Measurements from ENCODE around the gene PALLD.
A peak's percentile ranks its signal among the peaks of the same experiment; 100 is the strongest.

The PALLD gene

GRCh38 chr4:168836490-168836889 lies 339.6 kb downstream of the PALLD start:
- DNase-seq = no peak

- DNase-seq = no peak
These were observed 341.1 kb downstream of the PALLD start for GRCh38 chr4:168837922-168838321.

GRCh38 chr4:168839758-168840391 lies 343.0 kb downstream of the PALLD start:
- DNase-seq = no peak

- no peak for DNase-seq
These were observed 343.5 kb downstream of the PALLD start for GRCh38 chr4:168840392-168840763.

- DNase-seq = no peak
These were observed 344.3 kb downstream of the PALLD start for GRCh38 chr4:168841000-168841671.

- no peak for DNase-seq
These were observed 344.8 kb downstream of the PALLD start for GRCh38 chr4:168841672-168842019.

DNA sequence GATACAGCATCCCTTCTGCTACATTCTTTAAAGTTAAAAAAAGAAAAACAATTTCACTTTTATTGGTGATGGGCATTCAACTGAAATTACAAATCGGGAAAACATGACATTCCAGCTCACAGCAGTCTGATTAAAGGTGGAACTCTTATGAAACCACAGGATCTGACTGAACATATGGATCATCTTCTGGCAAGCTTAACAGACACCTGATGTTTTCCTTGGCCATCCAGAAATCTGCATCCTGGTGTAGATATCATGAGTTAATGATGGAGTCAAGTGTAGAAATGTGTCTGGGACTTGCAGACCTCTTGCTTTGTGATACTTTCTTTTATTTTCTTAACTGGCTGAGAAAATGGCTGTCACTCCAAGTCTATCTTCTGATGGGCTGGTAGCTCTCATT lies 345.3 kb downstream of the PALLD start:
- no peak for DNase-seq

- no peak for DNase-seq
These were observed 346.8 kb downstream of the PALLD start for GRCh38 chr4:168843635-168844034.

DNA sequence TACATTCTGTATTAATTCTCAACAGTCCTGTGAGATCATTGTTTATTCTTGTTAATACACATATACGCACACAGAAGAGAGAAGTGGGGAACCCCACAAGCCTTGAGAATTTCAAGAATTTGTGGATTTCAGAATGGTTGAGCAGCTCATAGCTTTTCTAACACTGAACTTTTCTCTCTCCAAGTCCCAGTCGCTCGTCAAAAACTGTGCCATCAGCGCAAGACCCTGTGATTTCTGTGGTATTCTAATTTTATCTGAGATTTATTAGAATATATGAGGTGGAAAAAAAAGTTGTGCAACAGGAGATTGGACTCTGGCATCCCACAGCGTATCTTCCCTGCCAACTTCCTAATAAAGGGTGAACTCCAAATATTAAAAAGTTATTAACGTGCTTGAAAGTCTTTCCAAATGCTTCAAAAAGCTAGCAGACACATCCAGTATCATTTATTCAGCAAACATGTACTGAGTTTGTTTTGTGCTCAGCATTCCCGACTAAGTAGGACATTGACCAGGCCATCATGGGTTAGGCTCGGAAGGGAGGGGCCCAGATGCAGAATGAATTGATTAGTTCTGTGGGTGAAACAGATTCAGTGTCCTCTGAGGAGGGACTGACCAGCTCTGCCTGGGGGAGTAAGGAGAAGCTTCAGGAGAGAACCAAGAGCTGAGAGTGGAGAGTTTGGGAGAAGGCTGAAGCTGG lies 347.6 kb downstream of the PALLD start:
- no peak for DNase-seq

DNA sequence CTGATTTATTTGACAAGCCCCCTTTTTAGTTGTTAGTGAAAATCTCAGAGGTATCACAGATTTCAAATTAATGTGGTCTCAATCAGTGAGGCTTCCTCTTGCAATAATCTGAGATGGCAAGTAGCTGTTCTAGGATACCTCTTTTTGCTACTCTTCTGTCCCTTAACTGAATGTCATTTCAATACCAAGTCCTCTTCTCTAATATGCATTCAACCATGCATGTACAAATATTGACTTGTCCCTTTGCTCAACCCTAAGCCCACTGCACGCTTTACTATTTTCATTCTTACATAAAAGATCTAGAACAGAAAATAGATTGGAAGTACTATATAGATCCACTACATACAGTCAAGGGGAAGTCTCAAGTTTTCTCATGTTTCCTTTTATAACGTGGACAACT lies 349.0 kb downstream of the PALLD start:
- no peak for DNase-seq

GRCh38 chr4:168846414-168846813 lies 349.6 kb downstream of the PALLD start:
- no peak for DNase-seq

- DNase-seq = no peak
These were observed 351.1 kb downstream of the PALLD start for GRCh38 chr4:168847771-168848502.

- no peak for DNase-seq
These were observed 352.3 kb downstream of the PALLD start for GRCh38 chr4:168849030-168849675.

GRCh38 chr4:168849997-168850396 lies 353.1 kb downstream of the PALLD start:
- no peak for DNase-seq

DNA sequence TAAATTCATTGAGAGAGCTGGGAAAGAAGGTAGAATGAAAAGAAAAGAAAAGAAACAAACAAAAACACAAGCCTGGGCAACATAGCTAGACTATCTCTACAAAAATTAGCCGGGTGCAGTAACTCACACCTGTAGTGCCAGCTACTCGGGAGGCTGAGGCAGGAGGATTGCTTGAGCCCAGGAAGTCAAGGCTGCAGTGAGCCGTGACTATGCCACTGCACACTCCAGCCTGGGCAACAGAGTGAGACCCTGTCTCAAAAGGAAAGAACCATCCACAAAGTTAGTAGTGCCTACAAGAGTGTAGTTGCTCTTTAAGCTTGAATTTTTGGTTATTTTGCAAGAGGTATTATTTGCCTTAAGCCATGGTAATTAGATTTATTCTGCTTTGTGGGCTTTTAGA lies 355.5 kb downstream of the PALLD start:
- DNase-seq = no peak

DNA sequence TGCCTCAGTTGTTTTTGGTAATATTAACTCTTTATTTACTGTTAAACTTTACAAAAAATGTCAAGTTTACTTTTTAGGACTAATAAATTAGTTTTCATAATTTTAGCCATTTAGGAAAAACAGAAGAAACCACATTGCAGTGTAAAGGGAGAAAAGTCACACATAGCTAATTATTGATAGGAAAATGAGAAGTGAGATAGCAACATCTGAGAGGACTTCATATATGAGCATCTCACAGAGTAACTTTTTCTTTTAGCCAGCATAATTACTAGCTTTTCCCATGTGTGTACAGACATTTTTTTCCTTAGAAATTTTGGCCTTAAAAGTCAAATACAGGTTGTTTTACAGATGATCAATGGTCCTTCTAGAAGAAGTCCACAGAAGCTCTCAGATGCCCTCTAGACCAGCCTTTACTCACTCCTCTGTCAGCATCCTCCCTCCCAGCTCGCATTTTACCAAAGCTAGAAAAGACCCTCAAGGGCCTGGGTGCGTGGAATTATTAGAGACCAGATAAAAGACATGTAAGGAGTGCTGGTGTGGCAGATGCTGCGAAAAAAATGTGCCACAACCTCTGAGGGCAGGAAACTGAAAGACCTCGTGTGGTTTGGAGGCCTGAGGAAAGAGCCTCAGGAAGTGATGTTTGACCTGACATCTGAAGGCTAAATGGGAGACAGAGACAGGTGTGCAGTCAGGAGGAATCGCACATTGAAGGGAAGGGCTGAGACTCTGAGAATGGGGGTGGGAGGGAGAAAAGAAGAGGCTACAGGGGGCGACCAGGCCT lies 356.3 kb downstream of the PALLD start:
- DNase-seq = no peak

- DNase-seq = no peak
These were observed 356.9 kb downstream of the PALLD start for GRCh38 chr4:168853770-168854169.

DNA sequence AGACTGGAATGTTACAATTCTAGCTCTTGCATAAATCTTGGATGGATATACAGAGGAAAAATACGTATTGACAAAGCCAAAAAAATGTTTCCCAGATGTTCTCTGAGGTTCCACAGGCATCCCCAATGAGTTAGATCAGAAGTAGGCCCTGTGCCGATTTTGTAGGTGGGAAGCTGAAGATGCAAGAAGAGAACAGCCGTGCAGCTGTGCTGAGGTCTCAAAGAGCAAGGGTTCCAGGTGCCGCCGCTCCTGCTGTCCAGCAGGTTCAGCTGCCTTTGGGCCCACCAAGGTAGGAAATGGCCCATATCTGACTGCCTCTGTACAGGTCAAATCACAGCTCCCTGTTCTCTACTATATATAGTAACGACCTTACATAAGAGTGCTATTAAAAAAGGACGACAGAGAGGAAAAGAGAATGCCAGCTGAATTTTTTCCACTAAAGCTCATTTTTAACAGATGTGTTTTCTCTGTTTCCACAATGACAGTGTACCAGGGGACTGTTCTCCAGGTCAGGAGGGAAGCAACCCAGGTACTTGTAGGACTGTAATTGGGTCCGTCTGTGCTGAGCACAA lies 357.6 kb downstream of the PALLD start:
- peak; percentile 78 for DNase-seq

DNA sequence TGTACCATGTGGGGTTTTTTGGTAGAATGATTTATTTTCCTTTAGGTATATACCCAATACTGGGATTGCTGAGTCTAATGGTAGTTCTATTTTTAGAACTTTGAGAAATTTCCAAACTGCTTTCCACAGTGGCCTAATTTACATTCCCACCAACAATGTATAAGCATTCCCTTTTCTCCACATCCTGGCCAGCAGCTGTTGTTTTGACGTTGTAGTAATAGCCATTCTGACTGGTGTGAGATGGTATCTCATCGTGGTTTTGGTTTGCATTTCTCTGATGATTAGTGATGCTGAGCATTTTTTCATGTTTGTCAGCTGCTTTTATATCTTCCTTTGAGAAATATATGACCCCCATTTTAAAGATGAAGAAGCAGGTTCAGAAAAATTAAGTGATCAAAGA lies 359.5 kb downstream of the PALLD start:
- DNase-seq = peak; percentile 98

DNA sequence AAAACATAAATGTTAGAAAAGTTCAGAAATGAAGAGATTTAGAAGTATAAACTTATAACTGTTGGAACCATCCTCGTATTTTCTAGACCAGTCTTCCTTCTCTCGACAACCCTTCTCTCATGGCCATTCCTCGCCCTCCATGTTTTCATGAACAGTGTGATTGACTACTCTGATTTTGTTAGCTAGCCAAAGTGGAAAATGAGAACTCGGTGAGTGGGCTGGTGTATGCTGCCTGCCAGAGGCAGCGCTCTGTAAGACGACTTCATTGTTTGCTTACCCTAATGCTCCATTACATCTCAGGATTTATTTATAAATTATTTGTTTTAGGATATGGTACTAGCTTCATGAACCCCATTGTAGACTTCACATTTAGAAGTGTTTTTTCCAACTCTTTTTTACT lies 360.2 kb downstream of the PALLD start:
- no peak for DNase-seq

DNA sequence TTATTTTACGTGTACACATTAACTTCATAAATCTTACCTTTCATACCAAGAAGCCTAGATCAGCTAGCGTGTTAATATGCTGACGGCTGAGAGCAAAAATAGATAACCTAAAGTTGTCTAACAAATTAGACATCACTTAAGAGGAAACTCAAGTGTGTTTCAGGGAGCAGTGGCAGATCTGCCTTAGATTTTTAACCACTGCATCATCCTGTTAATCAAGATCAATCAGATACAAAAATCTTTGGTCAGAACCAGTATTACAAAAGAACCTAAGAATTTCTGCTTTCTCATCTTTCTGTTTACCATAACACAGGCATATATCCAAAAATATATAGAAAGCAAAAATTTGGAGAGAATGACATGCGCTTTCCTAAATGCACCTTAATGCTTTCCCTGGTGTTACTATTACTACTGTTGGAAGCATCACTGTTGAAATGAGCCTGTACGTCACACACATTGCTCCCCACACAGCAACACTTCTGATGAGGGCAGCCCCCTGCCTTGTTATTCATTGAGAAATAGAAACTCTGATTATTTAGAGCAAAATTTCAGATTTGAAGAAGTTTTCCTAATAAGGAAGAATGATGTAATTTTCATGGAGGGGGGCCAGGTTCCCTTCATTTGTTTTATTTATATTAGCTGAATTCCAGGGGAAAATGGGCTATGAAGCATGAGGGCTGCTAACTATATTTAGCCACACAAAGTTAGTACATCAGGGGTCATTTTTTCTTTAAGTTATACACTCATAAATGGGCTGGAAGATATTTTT lies 360.9 kb downstream of the PALLD start:
- DNase-seq = peak; percentile 81

Measured in fibroblast of skin of abdomen (primary cell).